Endothelial cell of umbilical vein (primary cell): ENCODE data around the gene FAM53B. TPM values are rescaled to one million over a fixed set of nuclear protein-coding genes. Genes with fewer than 3 reads are reported as not detected.

ENCODE experiments used
- BruUV-seq: library from RNA; stranded (reverse); fragments of 400-500 nt; replicated peaks from 2 replicates; lab custom pipeline; 2021; lab: Mats Ljungman, UMichigan
- CTCF ChIA-PET: fragments of 300-600, 350-600 bp; sonication (Branson Sonifier 250); formaldehyde crosslinking; loops from one replicate; lab custom pipeline; 2021; ENCODE audit warnings: antibody characterized with exemption, inconsistent platforms; lab: Charles Lee
- POLR2A ChIA-PET: fragments of 300-600, 350-600 bp; sonication (Branson Sonifier 250); formaldehyde crosslinking; loops from one replicate; lab custom pipeline; 2021; ENCODE audit warnings: antibody characterized with exemption, inconsistent platforms; lab: Charles Lee
- DNase-seq: peaks from one replicate; pipeline ENCODE4 v3.0.0-alpha.2; 2011; ENCODE audit warnings: low read depth, low spot score
- FAIRE-seq: peaks from 2 replicates; lab custom pipeline; 2011; peaks lifted over from hg19 to GRCh38; lab: Jason Lieb, UNC
- H2AFZ ChIP-seq: 2 replicates; pipeline ENCODE4 v1.6.0; 2012; ENCODE audit warnings: low read depth, low read length, control low read depth, inconsistent platforms
- H3K27ac ChIP-seq: 2 replicates; pipeline ENCODE4 v1.5.1; 2011; ENCODE audit warnings: low read depth, mild to moderate bottlenecking, control low read depth, low read length, moderate library complexity; ENCODE audit not compliant: insufficient read depth
- H3K27me3 ChIP-seq, 2 experiments: 2 replicates each; pipeline versions ENCODE4 v1.6.0 to v1.6.1; 2011; ENCODE audit warnings: low read length in 2 of 2, mixed read lengths in 1 of 2; ENCODE audit not compliant: control insufficient read depth in 2 of 2, insufficient read depth in 2 of 2
- H3K36me3 ChIP-seq, 2 experiments: 2 replicates in 1 of 2; 3 replicates in 1 of 2; pipeline ENCODE4 v1.5.1; 2011; ENCODE audit warnings: low read length in 2 of 2, mild to moderate bottlenecking in 1 of 2, moderate library complexity in 1 of 2; ENCODE audit not compliant: control insufficient read depth in 2 of 2, insufficient read depth in 2 of 2; ENCODE audit errors: extremely low read depth in 1 of 2
- H3K4me1 ChIP-seq: 3 replicates; pipeline ENCODE4 v1.5.1; 2011; ENCODE audit warnings: mild to moderate bottlenecking, low read length; ENCODE audit not compliant: control insufficient read depth, insufficient read depth; ENCODE audit errors: extremely low read depth
- H3K4me2 ChIP-seq: 2 replicates; pipeline ENCODE4 v1.6.1; 2011; ENCODE audit warnings: low read length, control low read depth, mixed read lengths; ENCODE audit not compliant: insufficient read depth
- H3K4me3 ChIP-seq, 3 experiments: fragments of 200-600 bp in 1 of 3; sonication (generic), shearing (Covaris generic) in 1 of 3; replicated peaks in 1 of 3; 2 replicates each; pipeline ENCODE4 v1.5.1; 2011 to 2016; ENCODE audit warnings: control low read depth in 3 of 3, low read length in 3 of 3, mild to moderate bottlenecking in 2 of 3, inconsistent platforms in 1 of 3, low read depth in 1 of 3, moderate library complexity in 1 of 3; ENCODE audit not compliant: insufficient read depth in 1 of 3
- H3K79me2 ChIP-seq: 2 replicates; pipeline ENCODE4 v1.6.0; 2012; ENCODE audit warnings: low read length, inconsistent platforms; ENCODE audit not compliant: control insufficient read depth, insufficient read depth
- H3K9ac ChIP-seq: replicated peaks from 2 replicates; pipeline ENCODE3; 2011; ENCODE audit warnings: low read length, control low read depth; ENCODE audit not compliant: insufficient read depth; ENCODE audit errors: extremely low read depth
- H3K9me1 ChIP-seq: replicated peaks from 3 replicates; pipeline ENCODE4 v1.6.0; 2011; ENCODE audit warnings: mild to moderate bottlenecking, low read length; ENCODE audit not compliant: control insufficient read depth, insufficient read depth; ENCODE audit errors: extremely low read depth
- H3K9me3 ChIP-seq: replicated peaks from 2 replicates; pipeline ENCODE4 v1.5.1; 2012; ENCODE audit warnings: low read length, inconsistent platforms; ENCODE audit not compliant: control insufficient read depth, insufficient read depth
- H4K20me1 ChIP-seq: replicated peaks from 2 replicates; pipeline ENCODE3; 2011; ENCODE audit warnings: mild to moderate bottlenecking, low read length; ENCODE audit not compliant: control insufficient read depth, insufficient read depth; ENCODE audit errors: extremely low read depth
- EZH2 ChIP-seq: IDR thresholded peaks from 2 replicates; pipeline ENCODE4 v1.6.1; 2012; ENCODE audit warnings: borderline replicate concordance, low read depth, mild to moderate bottlenecking, moderate library complexity, low read length, inconsistent platforms; ENCODE audit not compliant: severe bottlenecking
- FOS ChIP-seq: IDR thresholded peaks from 2 replicates; pipeline ENCODE4 v1.6.1; 2011; ENCODE audit warnings: mild to moderate bottlenecking, low read length, moderate library complexity, borderline replicate concordance; ENCODE audit not compliant: insufficient read depth
- GATA2 ChIP-seq: IDR thresholded peaks from 2 replicates; pipeline ENCODE4 v1.7.0; 2011; ENCODE audit warnings: low read depth, mild to moderate bottlenecking, moderate library complexity, mixed read lengths, low read length; ENCODE audit not compliant: insufficient read length, insufficient read depth
- JUN ChIP-seq: IDR thresholded peaks from 2 replicates; pipeline ENCODE4 v1.6.1; 2011; ENCODE audit warnings: borderline replicate concordance, low read depth; ENCODE audit not compliant: insufficient read length, insufficient read depth
- MYC ChIP-seq: IDR thresholded peaks from one replicate; pipeline ENCODE4 v1.6.1; 2011; ENCODE audit warnings: mild to moderate bottlenecking, low read depth, low read length
- POLR2A ChIP-seq: IDR thresholded peaks from 2 replicates; pipeline ENCODE4 v1.6.1; 2012; ENCODE audit warnings: low read depth, mild to moderate bottlenecking, control low read depth, low read length
- POLR2AphosphoS5 ChIP-seq: IDR thresholded peaks from 2 replicates; pipeline ENCODE4 v1.6.1; 2012; ENCODE audit warnings: low read depth, mild to moderate bottlenecking, control low read depth, low read length, moderate library complexity; ENCODE audit not compliant: insufficient read depth
- dilution Hi-C: fragments of 300-500 bp; cut with MboI; formaldehyde crosslinking; loops from one replicate; pipeline ENCODE4 v1.15.0; 2019; ENCODE audit warnings: low sequenced_read_pairs; ENCODE audit not compliant: extremely low pct_ligation_motif_present
- intact Hi-C: fragments of 100-400 bp; cut with micrococcal nuclease; formaldehyde crosslinking; loops from one replicate; pipeline ENCODE4 v1.10.0; 2022
- polyA plus RNA-seq, 4 experiments: library from polyadenylated mRNA; depleted of rRNA in 3 of 4; stranded (reverse) in 3 of 4; unstranded in 1 of 4; fragments of >200 nt; gene quantifications; 2 replicates each; pipeline versions ENCODE4 v1.2.1 to v1.2.3, GENCODE V29; 2011 to 2012; ENCODE audit warnings: missing spikeins in 1 of 4
- total RNA-seq: library from RNA; stranded (reverse); gene quantifications from 2 replicates; pipeline ENCODE4 v1.2.3, GENCODE V29; 2021
- TF ChIP-seq, protein P1 (sequence below): IDR thresholded peaks from 2 replicates; pipeline ENCODE4 v1.6.1; 2011; ENCODE audit not compliant: insufficient read depth, insufficient read length
- TF ChIP-seq, protein P2 (sequence below), 2 donors: IDR thresholded peaks; 1 replicate in 1 of 2; 2 replicates in 1 of 2; pipeline ENCODE4 v1.5.1; 2011; ENCODE audit warnings: low read length in 2 of 2, mild to moderate bottlenecking in 2 of 2, moderate library complexity in 2 of 2, control low read depth in 1 of 2, inconsistent platforms in 1 of 2, low read depth in 1 of 2; ENCODE audit not compliant: insufficient read depth in 1 of 2; ENCODE audit errors: extremely low read depth in 1 of 2

FAM53B gene
- total and polyA plus RNA-seq, 2 donors (not counting 3 experiments of a cell fraction or from before 2014, with no cell fraction given), result 8.5 to 21.1 TPM

DNA sequence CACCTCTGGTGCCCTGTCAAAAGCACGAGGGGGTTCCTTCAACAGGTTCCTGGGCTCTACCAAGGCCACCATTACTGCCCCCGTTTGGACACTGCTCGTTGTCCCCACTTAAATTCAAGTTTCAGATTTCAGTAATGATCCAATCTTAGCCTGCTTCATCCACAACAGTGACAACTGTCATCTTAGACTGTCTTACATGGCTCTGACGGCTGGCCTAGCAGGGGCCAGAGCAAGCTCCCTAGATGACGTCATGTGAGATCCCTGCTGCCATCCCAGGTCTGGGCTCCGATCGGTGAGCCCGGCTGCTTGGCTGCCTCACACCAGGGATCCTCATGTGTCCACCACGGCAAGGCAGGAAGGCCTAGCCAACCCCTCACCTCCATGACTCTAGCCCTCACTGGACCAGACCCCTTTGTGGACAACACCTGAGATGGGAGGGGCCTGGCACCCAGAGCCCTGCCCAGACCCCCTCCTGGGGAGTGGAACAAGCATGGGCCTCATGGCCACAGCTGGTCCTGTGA lies 82.5 kb downstream of the FAM53B start:
- no peaks in the 10 kb centered on the region for H4K20me1 ChIP-seq
- H3K9ac ChIP-seq, result no peak overlapping the region
- no peaks in the 10 kb centered on the region for H3K79me2 ChIP-seq
- no peaks in the 10 kb centered on the region for H3K27me3 ChIP-seq
- CTCF ChIA-PET, result interaction anchor here (1.2 to 1.8 kb wide), 2 partner anchors 40 to 80 kb away, joined by 3 to 4 read pairs; no protein-coding TSS in a partner anchor
- H3K27ac ChIP-seq, result no peak overlapping the region
- H3K4me2 ChIP-seq, result no peak overlapping the region
- FAIRE-seq (no peak), DNase-seq (no peak)
- BruUV-seq, result no TSS peak
- no peak overlapping the region for H2AFZ ChIP-seq
- no peaks in the 10 kb centered on the region for H3K9me3 ChIP-seq
- TF ChIP-seq EZH2 (no peak), FOS (no peak), MYC (no peak), POLR2AphosphoS5 (no peak), GATA2 (no peak), JUN (no peak), POLR2A (no peak)
- TF ChIP-seq, protein P1, sequence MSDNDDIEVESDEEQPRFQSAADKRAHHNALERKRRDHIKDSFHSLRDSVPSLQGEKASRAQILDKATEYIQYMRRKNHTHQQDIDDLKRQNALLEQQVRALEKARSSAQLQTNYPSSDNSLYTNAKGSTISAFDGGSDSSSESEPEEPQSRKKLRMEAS, result no peak
- TF ChIP-seq, protein P2, sequence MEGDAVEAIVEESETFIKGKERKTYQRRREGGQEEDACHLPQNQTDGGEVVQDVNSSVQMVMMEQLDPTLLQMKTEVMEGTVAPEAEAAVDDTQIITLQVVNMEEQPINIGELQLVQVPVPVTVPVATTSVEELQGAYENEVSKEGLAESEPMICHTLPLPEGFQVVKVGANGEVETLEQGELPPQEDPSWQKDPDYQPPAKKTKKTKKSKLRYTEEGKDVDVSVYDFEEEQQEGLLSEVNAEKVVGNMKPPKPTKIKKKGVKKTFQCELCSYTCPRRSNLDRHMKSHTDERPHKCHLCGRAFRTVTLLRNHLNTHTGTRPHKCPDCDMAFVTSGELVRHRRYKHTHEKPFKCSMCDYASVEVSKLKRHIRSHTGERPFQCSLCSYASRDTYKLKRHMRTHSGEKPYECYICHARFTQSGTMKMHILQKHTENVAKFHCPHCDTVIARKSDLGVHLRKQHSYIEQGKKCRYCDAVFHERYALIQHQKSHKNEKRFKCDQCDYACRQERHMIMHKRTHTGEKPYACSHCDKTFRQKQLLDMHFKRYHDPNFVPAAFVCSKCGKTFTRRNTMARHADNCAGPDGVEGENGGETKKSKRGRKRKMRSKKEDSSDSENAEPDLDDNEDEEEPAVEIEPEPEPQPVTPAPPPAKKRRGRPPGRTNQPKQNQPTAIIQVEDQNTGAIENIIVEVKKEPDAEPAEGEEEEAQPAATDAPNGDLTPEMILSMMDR (IDR thresholded peaks at IDR 0.05; ENCODE audit: extremely low read depth in 1 of 2, insufficient read depth in 1 of 2, low read depth in 1 of 2, low read length in 2 of 2), result no peak
- dilution Hi-C loops, result no loop called here
- POLR2A ChIA-PET, result no interaction called here
- H3K4me1 ChIP-seq, result no peaks in the 10 kb centered on the region
- intact Hi-C loops, result no loop called here
- H3K4me3 ChIP-seq, result no peak overlapping the region
- peaks cover 0 to 9% of the 10 kb centered on the region in 2 experiments for H3K36me3 ChIP-seq
- H3K9me1 ChIP-seq, result no peaks in the 10 kb centered on the region
